Islet of Langerhans (tissue), 1 donor: ENCODE results near the gene GALNT10.

Source experiments
- FAIRE-seq: peaks from one replicate; lab custom pipeline; 2011; peaks lifted over from hg19 to GRCh38; lab: Jason Lieb, UNC

GALNT10 gene

DNA sequence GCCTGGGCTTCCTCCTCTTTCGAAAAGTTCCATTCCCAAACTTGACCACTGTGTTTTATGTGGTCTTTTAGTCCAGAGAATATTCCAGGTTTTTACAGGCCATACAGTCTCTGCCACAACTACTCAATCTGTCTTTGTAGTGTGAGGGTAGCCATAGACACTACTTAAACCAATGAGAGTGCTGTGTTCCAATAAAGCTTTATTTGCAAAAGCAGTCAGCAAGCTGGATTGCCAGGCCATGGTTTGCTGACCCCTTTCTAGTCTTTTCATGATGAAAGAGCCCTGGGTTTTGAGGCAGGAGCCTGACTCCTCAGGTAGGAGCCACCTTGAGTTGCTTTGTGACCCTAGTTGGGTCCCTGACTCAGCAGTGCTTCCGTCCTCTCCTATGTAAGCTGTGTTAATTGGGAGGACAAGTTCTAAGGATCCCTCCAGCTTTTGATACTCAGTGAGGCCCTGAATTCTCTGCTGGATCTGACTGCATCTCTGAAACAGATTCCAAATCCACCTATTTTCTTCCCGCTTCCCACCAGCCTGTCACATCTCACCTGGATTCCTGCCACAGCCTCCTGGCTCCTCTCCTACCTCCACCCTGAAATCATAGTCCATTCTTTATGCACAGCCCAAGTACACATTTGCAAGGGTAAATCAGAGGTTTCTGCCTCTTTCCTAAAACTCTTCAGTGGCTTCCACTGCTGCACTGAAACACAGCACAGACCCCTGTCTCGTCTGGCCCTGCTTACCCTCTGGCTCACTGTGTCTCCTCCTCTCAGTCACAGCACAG is 13.5 kb downstream of the GALNT10 start:
- FAIRE-seq: no peak

DNA sequence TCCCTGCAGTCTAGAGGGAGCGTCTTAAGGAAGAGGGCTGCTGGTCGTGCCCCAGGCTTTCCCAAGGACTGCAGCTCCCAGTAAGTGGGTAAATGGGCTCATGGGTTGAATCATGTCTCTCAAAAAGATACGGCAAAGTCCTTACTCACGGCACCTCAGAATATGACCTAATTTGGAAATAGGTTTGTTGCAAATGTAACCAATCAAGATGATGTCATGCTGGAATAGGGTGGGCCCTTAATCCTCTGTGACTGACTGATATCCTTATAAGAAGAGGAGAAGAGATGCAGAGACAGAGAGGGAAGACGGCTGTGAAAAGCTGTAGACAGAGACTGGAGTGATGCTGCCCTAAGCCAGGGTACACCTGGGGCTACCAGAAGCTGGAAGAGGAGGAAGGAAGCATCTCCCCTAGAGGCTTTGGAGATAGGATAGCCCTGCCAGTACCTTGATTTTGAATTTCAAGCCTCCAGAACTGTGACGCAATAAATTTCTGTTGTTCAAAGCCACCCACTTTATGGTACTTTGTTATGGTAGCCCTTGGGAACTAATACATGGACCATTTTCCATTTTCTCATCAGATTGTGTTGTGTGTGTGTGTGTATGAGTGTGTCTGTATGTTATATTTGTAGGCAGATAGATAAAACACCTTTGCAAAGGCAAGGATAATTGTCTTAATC is 15.0 kb downstream of the GALNT10 start:
- no peak for FAIRE-seq

DNA sequence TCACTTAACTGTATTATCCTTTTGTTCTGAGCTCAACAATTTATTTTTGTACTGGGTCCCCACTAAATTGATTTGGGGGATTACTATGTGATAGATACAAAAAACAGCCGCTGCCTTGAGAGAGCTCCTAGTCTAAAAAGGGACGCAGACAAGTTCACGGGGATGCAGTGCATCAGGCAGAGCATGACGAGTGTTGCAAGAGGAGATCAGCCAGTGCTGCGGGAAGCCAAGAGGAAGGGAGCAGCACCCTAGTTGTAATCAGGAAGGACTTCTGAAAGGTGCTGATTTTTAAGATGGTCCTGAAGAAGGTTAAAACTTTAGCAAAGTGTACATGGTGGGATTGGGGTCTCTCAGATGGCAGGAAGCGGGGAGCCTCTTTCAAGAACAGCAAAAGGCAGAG is 15.8 kb downstream of the GALNT10 start:
- FAIRE-seq: no peak

DNA sequence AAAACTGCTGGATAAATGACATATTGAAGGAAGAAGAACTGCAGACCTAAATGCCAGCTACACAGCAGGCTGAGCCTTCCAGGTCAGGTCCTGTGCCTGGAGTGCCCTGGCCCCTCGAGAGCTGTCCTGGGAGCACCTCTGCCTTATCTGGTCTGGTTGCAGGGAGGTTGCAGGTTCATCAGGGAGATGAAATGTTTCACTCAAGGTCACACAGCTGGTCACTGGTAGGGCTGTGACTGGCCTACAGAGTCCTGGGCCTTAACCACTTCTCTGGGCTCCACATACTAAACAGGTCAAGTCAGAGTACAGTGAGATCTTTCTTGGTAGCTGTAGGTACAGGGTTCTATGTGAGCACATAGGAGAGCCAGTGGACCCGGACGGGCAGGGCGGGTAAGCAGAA is 16.7 kb downstream of the GALNT10 start:
- no peak for FAIRE-seq

DNA sequence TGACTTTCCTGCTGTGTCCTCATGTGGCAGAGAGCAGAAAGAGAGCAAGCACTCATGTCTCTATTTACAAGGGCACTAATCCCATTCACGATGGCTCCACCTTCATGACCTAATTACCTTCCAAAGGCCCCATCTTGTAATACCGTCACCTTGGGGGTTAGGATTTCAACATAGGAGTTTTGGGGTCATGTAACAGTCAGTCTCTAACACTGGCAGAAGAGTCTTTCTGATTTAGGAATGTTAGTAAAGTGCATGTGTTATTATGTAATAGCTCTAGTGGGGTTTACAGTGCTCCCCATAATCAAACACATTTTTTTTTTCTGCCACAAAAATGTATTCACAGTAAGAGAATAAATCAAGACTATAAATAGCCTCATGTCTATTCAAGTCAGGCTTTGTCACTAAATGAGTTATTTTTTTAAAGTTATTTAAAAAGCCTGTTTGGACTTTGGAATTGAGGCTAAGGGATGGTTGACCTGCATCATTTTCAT is 19.1 kb downstream of the GALNT10 start:
- FAIRE-seq: no peak

DNA sequence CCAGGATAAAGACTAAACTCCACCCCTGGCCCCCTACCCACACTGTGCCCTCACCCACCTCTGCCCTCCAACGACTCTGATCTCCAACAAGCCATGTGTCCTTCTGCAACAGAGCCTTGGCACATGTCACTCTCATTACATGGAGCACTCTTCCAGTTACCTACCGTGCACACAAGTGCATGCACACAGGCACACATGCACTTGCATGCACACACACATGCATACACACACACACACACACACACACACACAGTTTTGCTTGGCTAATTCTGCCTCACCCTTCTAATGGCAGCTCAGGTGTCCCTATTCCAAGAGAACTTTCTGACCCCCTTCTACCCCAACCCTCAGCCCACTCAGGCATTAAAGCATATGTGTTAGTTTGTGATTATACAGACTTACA is 19.6 kb downstream of the GALNT10 start:
- no peak for FAIRE-seq

DNA sequence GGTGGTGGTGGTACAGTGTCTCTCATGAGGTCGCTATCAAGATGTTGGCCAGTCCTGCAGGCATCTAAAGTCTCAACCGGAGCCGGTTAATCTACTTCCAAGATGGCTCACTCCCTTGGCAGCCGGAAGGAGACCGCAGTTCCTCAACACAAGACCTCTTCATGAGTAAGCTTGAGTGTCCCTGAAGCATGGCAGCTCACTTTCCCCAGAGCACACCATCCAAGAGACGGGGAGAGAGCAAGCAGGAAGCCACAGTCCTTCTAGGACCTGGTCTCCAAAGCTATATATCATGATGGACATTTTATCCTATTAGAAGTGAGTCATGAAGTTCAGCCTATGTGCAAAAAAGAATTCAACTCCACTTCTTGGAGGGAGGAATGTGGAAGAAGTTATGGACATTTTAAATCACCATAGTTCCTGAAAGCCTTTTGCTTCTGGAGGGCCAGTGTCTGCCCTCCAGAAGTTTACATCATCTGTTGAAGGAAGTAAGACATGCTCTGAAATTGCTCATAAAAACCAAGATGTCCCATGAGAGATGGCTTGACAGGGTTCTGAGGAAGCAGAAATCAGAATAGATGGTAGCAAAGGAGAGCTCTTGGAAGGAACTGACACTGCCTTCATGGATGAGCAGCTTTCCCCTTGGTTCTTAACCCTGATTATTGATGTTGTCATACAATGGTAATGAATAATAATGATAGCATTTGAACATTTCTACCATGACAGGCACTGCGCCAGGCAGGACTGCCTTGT is 21.3 kb downstream of the GALNT10 start:
- FAIRE-seq: no peak

DNA sequence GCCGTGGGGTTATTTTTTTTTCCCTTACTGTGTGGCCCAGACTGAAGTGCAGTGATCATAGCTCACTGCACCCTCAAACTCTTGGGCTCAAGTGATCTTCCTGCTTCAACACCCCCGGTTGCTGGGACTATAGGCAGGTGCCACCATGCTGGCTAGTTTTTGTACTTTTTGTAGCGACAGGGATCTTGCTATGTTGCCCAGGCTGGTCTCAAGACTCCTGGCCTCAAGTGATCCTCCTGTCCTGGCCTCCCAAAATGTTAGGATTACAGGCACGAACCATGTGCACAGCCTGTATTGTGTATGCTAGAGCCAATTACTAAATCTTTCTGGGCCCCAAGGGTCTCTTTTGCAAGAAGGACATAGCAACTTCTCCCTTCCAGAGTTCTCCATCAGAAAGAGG is 23.1 kb downstream of the GALNT10 start:
- FAIRE-seq: no peak

DNA sequence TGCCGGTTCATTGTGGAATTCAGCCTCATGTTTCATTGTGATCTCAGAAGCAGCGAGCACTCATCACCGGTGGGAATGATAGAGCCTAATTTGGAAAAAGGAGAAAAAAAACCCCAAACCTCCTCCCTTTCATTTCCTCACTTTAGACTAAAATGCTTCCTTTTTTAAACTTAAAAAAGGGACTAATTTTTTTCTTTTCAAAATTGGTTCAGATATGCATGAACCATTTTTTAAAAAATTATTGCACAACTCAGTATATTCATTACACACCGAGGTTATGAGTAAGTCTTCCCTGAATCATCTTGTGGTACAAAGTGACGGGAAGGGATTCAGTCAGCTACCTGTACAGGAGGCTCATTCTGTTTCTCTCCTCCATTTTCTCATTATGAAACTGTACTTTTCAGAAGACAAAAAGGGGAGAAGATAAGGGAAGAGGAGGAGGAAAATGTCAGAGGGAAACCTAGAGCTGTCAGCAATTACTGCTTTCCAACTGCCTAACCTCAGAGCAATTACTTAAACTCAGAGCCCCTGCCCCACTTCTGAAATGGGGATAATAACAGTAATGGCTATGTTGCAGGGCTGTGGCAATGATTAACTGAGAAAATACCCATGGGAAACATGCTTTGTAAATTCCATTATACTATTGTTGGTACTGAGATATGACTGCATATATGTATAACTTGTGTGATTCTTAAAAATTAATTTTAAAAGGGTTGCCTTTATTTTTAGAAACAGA is 24.0 kb downstream of the GALNT10 start:
- no peak for FAIRE-seq

DNA sequence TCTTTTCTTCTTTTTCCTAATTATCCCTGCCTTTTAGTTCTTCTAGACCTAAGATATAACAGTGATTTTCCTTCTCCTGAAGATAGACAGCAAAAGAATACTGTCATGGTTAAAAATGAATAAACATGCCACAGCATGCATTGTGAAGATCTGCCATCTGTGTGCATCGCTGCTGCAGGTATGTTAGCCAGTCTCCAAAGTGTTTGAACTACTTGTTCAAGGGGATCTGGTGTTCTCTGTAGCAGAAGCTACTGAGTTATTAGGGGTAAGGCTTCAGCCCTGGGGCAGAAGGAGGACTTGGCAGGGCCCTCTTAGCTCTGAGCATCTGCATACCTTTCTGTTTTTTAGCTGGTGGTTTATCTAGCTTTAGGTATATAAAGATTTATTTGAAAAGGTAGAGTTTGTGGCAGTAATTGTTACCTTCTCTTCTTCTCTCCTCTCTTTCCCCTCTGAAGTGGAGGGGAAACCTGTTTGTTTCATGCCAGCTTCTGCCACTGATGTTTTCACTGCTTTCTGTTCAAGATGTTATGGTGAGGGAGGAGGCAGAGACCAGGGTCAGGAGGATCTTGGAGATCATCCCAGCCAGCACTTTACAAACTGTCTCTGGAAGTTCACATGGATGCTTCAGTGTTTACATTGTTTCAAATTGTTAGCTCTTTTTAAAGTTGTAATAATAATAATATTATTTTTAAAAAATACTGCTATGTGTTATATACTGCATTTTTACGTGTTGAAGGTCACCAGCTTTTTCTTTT is 25.2 kb downstream of the GALNT10 start:
- no peak for FAIRE-seq

DNA sequence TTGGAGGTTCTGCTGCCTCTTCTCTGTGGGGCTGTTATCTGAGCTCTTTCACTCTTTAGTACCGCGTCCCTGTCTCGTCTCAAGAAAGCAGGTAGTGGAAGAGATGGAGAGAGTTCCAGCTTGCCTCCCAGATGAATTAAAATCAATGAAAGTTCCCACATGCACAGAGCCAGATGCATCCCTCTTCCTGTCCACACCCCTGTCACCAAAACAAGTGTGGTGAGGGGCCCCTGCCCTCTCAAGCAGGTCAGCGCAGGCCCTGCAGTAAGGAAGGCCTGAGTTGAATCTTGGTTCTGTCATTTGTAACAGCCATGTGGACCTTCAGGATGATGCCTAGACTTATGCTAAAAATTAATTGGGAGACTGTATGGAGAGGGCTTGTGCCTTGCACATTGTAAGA is 26.9 kb downstream of the GALNT10 start:
- no peak for FAIRE-seq

DNA sequence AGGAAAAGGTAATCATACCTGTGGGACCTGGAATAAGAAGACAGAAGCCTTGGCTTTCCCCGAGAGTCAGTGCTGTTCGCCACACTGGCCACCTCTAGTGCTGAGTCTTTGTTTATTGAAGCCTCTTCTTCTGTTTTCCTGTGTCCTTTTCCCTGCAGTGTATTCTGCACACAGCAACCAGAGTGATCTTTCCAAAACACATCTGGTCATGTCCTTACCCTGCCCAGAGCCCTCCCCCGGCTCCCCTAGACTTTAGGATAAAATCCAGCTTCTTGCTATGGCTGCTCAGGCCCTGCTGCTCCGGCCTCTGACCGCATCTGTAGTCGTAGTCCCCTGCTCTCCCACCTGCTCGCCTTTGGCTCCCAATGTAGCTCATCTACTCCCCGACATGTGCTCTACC is 28.3 kb downstream of the GALNT10 start:
- no peak for FAIRE-seq

DNA sequence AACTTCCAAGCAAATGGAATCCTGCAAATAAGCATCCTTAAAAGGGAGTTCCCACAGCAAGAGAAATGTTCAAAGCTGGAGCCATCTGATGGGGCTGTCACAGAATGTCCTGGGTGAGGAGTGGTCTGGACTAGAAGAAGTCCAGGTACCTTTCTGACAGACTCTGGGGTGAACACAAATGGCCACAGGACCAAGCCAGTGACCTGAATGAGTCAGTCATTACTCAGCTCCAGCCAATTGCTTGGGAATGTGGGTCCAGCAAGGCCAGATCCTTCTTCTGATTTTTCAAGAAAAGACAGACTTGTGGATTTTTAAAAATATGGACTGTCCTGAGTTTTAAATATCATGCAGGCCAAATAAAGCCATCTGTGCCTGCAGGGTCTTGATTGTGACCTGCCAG is 30.1 kb downstream of the GALNT10 start:
- FAIRE-seq: no peak

DNA sequence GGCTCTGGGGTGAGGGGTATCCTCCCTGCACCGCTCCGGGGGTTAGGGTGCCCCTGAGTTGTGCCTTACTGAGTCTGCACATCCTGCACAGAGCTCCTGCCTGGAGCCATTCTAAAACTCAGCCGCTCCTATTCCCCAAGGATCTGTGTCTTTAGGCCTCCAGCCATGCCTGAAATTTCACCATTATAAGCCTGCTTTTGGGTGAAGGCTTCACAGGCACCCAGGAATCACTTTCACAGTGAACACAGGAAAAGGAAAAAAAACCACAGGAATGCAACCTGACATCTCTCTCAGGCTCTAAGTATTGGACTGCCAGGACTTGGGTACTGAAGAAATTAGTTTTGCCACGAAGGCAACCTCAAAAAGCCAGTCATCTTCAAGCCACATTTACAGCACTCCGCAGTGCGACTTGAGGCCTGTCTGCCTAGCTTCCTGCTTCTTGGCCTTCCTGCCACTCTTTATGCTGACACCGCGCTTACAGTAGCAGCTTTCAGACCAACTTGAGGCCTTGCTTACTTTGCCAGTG is 30.9 kb downstream of the GALNT10 start:
- FAIRE-seq: no peak

DNA sequence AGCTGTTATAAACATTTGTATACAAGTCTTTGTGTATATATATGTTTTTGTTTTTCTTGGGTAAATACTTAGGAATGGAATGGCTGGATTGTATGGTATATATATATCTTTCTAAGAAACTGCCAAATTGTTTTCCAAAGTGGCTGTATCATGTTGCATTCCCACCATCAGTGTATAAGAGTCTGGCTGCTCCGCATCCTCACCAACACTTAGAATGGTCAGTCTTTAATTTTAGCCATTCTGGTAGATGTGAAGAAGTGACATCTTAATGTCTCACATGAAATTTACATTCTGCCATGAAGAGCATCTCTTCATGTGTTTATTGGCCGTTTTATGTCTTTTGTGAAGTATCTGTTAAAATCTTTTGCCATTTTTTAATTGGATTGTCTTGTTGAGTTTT is 31.9 kb downstream of the GALNT10 start:
- FAIRE-seq: no peak

DNA sequence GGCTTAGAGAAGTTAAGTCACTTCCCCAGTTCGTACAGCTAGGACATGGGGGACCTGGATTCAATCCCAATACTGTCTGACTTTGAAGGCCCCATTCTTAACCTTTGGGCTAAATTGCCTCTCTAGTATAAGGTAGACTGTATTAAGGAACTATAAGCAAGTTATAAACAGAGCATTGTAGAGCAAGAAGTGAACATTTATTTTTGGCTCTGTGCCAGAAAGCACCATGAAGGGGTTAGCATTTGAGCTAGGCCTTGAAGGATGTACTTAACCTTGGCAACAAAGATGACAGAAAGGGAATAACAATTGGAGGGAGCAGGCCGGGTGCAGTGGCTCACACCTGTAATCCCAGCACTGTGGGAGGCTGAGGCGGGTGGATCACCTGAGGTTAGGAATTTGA is 32.8 kb downstream of the GALNT10 start:
- no peak for FAIRE-seq

DNA sequence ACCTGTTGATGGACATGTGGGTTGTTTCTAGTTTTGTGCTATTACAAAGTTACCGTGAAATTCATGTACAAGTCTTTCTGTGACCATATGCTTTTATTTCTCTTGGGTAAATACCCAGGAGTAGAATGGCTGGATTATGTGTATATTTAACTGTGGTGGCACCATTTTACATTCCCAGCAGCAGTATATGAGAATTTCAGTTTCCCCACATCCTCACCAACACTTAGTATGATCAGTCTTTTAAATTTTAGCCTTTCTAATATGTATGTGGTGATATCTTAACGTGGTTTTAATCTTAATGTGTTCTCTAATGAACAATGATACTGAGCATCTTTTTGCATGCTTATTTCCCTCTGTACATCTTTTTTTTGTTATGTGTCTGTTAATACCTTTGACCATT is 36.6 kb downstream of the GALNT10 start:
- FAIRE-seq: no peak

DNA sequence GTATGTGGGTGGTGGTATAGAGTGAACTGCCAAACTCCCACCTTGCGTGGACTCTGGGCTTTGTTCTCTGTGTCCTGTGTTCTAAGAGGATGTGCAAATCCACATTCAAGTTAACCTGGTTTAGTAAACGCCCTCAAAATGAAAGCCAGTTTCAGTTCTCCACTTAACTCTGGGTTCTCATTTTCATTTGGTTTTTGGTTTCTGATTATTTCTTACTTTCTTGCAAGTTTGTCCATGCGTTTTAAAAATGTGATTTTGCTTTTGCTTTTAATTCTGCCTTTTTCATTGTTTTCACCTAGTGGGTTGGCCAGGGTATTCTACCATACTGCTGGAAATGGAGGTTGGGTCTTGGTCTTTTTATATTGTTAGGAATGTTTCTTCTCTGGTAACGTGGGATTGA is 38.2 kb downstream of the GALNT10 start:
- FAIRE-seq: no peak

DNA sequence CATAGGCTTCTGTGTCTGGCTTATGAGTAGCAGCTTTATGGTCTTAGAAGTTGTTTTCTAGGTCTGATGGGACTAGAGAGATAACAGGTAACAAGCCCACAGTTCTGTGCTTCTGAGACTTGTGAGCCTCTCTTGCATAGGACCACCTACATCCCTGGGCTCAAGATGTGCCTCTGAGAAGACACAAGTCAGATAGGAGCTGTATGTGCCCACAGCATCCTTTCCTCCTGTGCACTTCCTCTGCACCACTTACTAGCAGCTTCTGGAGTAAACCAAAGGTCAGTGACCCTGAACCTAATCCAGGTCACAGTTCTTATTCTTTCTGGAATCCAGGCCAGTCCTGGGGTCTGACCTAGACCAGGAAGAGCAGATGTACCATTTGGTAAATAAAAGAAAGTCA is 40.0 kb downstream of the GALNT10 start:
- FAIRE-seq: no peak

DNA sequence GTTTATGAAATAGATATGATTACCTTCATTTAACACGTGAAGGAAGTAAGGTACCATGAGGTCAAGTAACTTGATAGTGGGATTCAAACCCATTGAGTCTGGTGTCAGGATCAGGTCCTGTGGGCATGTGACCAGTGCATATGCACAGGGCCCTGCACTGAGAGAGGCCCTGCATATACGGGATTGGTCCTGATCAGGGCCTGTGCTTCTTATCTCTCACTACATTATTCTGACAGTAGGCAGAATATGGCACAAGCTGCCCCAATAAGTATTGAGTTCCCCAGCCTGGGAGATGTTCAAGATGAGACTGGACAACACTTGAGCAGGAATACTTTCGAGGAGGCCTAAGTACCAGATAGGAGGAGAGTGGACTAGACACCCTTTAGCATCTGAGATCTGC is 44.0 kb downstream of the GALNT10 start:
- no peak for FAIRE-seq

DNA sequence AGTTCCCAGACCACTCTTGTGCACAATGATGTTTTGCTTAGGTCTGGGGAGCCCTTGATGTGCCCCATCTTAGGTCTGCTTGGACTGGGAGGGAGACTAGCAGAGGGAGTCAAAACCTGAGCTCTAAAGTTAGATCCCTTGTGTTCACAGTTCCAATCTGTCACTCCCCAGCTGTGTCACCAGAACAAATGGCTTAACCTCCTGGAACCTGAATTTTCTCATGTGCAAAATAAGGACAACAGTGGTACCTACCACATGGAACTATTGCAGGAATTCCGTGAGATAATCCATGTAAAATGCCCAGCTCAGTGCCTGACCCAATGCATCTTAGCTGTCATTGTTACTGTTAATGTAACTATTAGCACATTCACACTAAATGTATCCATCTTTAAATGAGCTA is 45.5 kb downstream of the GALNT10 start:
- FAIRE-seq: no peak
